HepG2 (cell line): ENCODE data around the gene SLC4A5. TPM values are rescaled to one million over a fixed set of nuclear protein-coding genes. Genes with fewer than 3 reads are reported as not detected.
A peak's percentile ranks its signal among the peaks of the same experiment; 100 is the strongest.

Experiments used
- ADNP ChIP-seq: sonication (generic); formaldehyde crosslinking; IDR thresholded peaks from 2 replicates; pipeline ENCODE4 v1.4.0; 2020; ENCODE audit warnings: missing genetic modification reagents
- ARID2 ChIP-seq: sonication (generic); formaldehyde crosslinking; IDR thresholded peaks from 2 replicates; pipeline ENCODE4 v1.8.1; 2022; ENCODE audit warnings: mild to moderate bottlenecking, missing genetic modification reagents, borderline replicate concordance
- EZH2 ChIP-seq: conservative IDR thresholded peaks from 2 replicates; pipeline ENCODE4 v1.6.1; 2012; ENCODE audit warnings: mild to moderate bottlenecking, low read depth, low read length, moderate library complexity
- HBP1 ChIP-seq: IDR thresholded peaks from 2 replicates; pipeline ENCODE4 v1.6.1; 2016; ENCODE audit warnings: low read depth, control low read depth
- HDAC6 ChIP-seq: fragments of 200-600 bp; sonication (generic); IDR thresholded peaks from 2 replicates; pipeline ENCODE4 v1.7.0; 2017; ENCODE audit warnings: mild to moderate bottlenecking, antibody characterized with exemption, low read length, low read depth
- KMT2A ChIP-seq: sonication (generic); formaldehyde crosslinking; IDR thresholded peaks from 2 replicates; pipeline ENCODE4 v1.4.0; 2020; ENCODE audit warnings: missing genetic modification reagents
- MAFG ChIP-seq: sonication (generic); formaldehyde crosslinking; IDR thresholded peaks from 2 replicates; pipeline ENCODE4 v1.5.1; 2020; ENCODE audit warnings: mild to moderate bottlenecking, missing genetic modification reagents
- MAZ ChIP-seq, 2 experiments: sonication (generic) in 1 of 2; formaldehyde crosslinking in 1 of 2; IDR thresholded peaks; 2 replicates each; pipeline versions ENCODE4 v1.5.0 to v1.6.1; 2012 to 2020; ENCODE audit warnings: low read depth in 2 of 2, mild to moderate bottlenecking in 2 of 2, borderline replicate concordance in 1 of 2, improper control_type of control experiment in 1 of 2, low read length in 1 of 2, missing genetic modification reagents in 1 of 2, moderate library complexity in 1 of 2
- MXD1 ChIP-seq: sonication (generic); formaldehyde crosslinking; IDR thresholded peaks from 2 replicates; pipeline ENCODE4 v1.4.0; 2020; ENCODE audit warnings: mild to moderate bottlenecking, missing genetic modification reagents
- NR2F6 ChIP-seq, 2 experiments: IDR thresholded peaks; 2 replicates each; pipeline ENCODE4 v1.6.1; 2016; ENCODE audit warnings: antibody characterized with exemption in 1 of 2, mild to moderate bottlenecking in 1 of 2
- SP1 ChIP-seq, 2 experiments: fragments of 450-650 bp in 1 of 2; sonication (generic) in 1 of 2; formaldehyde crosslinking in 1 of 2; IDR thresholded peaks; 2 replicates each; pipeline versions ENCODE4 v1.4.0 to v1.6.1; 2016 to 2020; ENCODE audit warnings: missing genetic modification reagents in 1 of 2
- SP5 ChIP-seq: IDR thresholded peaks from 2 replicates; pipeline ENCODE4 v1.6.1; 2016; ENCODE audit warnings: low read depth, borderline replicate concordance
- THAP11 ChIP-seq: IDR thresholded peaks from 2 replicates; pipeline ENCODE4 v1.6.1; 2016; ENCODE audit warnings: missing biosample characterization, missing genetic modification reagents
- TRAFD1 ChIP-seq: sonication (generic); formaldehyde crosslinking; IDR thresholded peaks from 2 replicates; pipeline ENCODE4 v1.5.1; 2020; ENCODE audit warnings: missing genetic modification reagents, mild to moderate bottlenecking, borderline replicate concordance
- ZNF205 ChIP-seq: IDR thresholded peaks from 2 replicates; pipeline ENCODE4 v1.6.1; 2018; ENCODE audit warnings: missing biosample characterization, missing genetic modification reagents
- ZNF281 ChIP-seq: sonication (generic); formaldehyde crosslinking; IDR thresholded peaks from 2 replicates; pipeline ENCODE4 v1.4.0; 2020; ENCODE audit warnings: missing genetic modification reagents, borderline replicate concordance
- ZNF292 ChIP-seq: sonication (generic); formaldehyde crosslinking; IDR thresholded peaks from 2 replicates; pipeline ENCODE4 v1.8.1; 2022; ENCODE audit warnings: mild to moderate bottlenecking, low read depth, missing genetic modification reagents, borderline replicate concordance
- ZNF562 ChIP-seq: sonication (generic); formaldehyde crosslinking; IDR thresholded peaks from 2 replicates; pipeline ENCODE4 v1.8.0; 2022; ENCODE audit warnings: missing genetic modification reagents, borderline replicate concordance
- ZNF644 ChIP-seq: IDR thresholded peaks from 2 replicates; pipeline ENCODE4 v1.6.1; 2016; ENCODE audit warnings: low read depth
- ZNF737 ChIP-seq: sonication (generic); formaldehyde crosslinking; IDR thresholded peaks from 2 replicates; pipeline ENCODE4 v1.5.0; 2020; ENCODE audit warnings: missing genetic modification reagents, mild to moderate bottlenecking, borderline replicate concordance
- ZNF768 ChIP-seq: sonication (generic); formaldehyde crosslinking; IDR thresholded peaks from 2 replicates; pipeline ENCODE4 v1.4.0; 2020; ENCODE audit warnings: missing genetic modification reagents
- polyA plus RNA-seq, 8 experiments: library from polyadenylated mRNA; depleted of rRNA in 3 of 8; stranded (reverse) in 7 of 8; unstranded in 1 of 8; fragments of >200 nt; fragmentation: Illumina TruSeq in 4 of 8; extraction: Trizol in 4 of 8; gene quantifications; 2 replicates each; pipeline versions ENCODE4 v1.2.1 to v1.2.3, GENCODE V29; 2011 to 2016; ENCODE audit warnings: low read depth in 4 of 8, missing spikeins in 1 of 8, mixed read lengths in 1 of 8; ENCODE audit not compliant: insufficient read depth in 1 of 8
- total RNA-seq, 5 experiments: library from RNA; depleted of rRNA; stranded (reverse); fragments of >200 nt; fragmentation: Illumina TruSeq; extraction: Trizol; gene quantifications; 2 replicates each; pipeline ENCODE4 v1.2.3, GENCODE V29; 2016; ENCODE audit warnings: low read depth in 1 of 5

SLC4A5 gene
- total and polyA plus RNA-seq, 2 of the 13 experiments (the other 11 are each of a cell fraction or from before 2014, with no cell fraction given), result 0.50 TPM; not detected in 1

GRCh38 chr2:74178211-74179062 is 164.8 kb downstream of the SLC4A5 start, which contains the start of gene MOB1A (continued):
- TF ChIP-seq TRAFD1 (peak; percentile 51; the same call in 1 of the 2 replicates), MXD1 (CRISPR knock-in tag) (peak; percentile 13; the same call in 1 of the 2 replicates), KMT2A (CRISPR knock-in tag) (peak; percentile 92), SP1 (IDR thresholded peaks at IDR 0.05) (no peak), SP1 (CRISPR knock-in tag; IDR thresholded peaks at IDR 0.05) (peak; percentile 91), MAZ (IDR thresholded peaks at IDR 0.05; ENCODE audit: borderline replicate concordance, low read depth, low read length) (peak; percentile 85), MAZ (CRISPR knock-in tag; IDR thresholded peaks at IDR 0.05; ENCODE audit: low read depth) (peak; percentile 54; the same call in 1 of the 2 replicates), NR2F6 (IDR thresholded peaks at IDR 0.05) (no peak), NR2F6 (CRISPR knock-in tag; IDR thresholded peaks at IDR 0.05) (no peak), ZNF562 (CRISPR knock-in tag) (no peak), ZNF281 (CRISPR knock-in tag) (0 out of 2 replicates have a peak, but pooled peaks have one; percentile 44), MAFG (no peak), ZNF768 (CRISPR knock-in tag) (peak; percentile 63; the same call in 1 of the 2 replicates), ARID2 (0 out of 2 replicates have a peak, but pooled peaks have one; percentile 39), ZNF205 (peak; percentile 80), SP5 (peak; percentile 62; the same call in 1 of the 2 replicates), ADNP (CRISPR knock-in tag) (no peak), ZNF737 (CRISPR knock-in tag) (0 out of 2 replicates have a peak, but pooled peaks have one; percentile 19), HDAC6 (no peak), HBP1 (CRISPR knock-in tag) (0 out of 2 replicates have a peak, but pooled peaks have one; percentile 25), ZNF292 (CRISPR knock-in tag) (no peak; the same call in 1 of the 2 replicates), THAP11 (CRISPR knock-in tag) (peak; percentile 84), EZH2 (no peak), ZNF644 (CRISPR knock-in tag) (0 out of 2 replicates have a peak, but pooled peaks have one; percentile 6)
